ENCODE measurements around the gene IFI27L2.

IFI27L2 gene

DNA sequence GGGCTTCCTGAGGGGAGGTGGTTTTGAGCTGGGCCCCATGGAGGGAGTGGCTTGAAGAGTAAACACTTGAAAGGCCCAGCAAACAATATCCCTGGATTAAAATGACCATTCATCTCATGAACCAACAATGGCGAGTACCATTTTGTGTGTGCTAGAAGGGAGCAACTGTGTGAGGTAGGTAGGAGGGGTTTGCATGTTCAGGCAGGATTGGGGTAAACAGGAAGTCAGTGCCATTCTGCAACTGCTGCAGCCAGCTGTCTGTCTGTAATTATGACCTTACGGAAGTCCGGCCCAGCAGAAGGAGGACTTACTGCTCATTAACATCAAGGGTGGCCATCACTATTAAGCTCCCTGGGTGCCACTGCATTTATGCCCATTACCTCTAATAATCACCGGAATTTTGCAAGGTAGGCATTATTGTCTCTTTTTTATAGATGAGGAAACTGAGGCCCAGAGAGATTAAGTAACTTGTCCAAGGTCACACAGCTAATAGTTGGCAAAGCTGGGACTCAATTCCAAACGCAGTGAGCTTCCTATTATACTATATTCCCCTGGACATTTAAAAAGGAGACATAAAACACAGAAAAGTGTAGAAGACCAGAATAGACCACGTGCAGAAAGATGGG, 16.6 kb upstream of the IFI27L2 start:
- DNase-seq: no peak

DNA sequence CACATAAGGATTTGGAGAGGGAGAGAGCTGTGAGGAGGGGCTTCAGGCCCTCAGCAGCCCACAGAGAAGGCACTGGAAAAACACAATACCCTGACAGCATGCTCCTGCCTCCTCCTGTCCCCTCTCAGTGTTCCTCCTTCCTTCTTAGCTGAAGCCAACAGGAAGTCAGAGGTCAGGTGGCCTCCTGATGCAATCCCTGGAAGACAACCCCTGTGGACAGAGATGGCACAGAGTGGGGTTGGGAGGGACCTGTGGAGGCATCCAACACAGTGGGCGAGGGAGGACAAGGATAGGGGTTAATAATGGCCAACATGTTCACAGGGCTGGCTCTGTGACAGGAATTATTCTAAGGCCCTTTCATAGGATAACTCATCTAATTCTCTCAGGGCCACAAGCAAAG, 15.4 kb upstream of the IFI27L2 start:
- no peak for DNase-seq

DNA sequence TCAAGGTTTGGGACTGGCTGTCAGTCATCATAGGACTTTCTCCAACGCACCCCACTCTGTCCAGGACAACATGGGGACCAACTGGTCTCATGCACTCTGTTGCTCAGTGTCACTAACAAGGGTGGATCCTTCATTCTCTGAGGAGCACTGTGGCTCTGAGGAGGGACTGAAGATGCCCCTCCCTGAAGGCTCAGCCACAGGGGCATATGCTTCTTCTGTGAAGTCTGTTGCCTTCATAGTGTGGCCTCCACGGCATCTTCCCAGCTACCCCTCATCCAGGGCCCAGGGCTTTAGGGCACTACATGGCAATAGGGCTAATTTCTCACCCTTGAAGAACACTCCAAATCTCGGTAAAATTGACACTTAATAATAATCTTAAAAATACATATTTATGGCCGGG, 14.3 kb upstream of the IFI27L2 start:
- no peak for DNase-seq

DNA sequence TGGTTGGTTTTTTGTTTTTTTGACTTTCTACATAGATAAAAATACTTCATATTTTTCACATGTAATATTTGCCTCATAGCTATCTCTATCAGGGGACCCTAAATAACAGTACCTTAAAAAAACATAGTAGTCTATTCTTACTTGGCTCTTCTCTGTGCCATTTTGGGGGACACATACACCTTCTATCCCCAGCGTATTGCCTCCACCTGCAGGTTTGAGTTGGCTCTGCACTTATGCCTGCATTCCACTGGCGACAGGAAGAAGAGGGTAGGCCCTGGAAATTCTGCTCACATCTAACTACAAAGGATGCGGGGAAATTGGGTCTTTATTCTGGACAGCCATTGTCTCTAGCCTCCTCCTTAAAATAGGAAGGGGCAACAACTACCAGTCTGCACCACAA, 13.8 kb upstream of the IFI27L2 start:
- peak; percentile 30 for DNase-seq

DNA sequence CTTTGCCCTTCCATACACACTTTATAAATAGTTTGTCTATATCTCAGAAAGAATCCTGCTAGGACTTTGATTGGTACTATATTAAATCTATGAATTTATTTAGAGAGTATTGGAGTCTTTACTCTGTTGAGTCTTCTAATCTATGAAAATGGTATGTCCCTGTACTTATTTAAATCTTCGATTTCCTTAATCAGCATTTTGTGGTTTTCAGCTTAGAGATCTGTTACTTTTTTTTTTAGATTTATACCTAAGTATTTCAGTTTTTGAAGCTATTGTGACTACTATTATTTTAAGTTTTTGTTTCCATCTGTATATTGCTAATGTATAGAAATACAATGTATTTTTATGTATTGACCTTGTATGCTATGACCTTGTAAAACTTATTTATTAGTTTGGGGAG, 13.4 kb upstream of the IFI27L2 start:
- DNase-seq: no peak

DNA sequence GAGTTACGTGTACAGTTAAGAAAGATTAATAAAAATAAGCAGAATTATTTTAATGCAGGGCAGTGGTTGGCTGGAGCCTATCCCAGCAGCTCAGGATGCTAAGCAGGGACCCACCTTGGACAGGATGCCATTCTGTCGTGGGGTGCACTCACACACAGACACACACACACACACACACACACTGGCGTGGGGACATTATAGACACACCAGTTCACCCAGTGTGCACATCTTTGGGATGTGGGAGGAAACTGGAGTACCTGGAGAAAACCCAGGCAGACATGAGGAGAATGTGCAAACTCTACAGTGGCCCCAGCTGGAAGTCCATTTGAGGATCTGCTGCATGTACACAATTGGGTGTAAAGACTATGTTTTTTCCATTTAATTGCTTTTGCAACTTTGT, 12.8 kb upstream of the IFI27L2 start:
- no peak for DNase-seq

DNA sequence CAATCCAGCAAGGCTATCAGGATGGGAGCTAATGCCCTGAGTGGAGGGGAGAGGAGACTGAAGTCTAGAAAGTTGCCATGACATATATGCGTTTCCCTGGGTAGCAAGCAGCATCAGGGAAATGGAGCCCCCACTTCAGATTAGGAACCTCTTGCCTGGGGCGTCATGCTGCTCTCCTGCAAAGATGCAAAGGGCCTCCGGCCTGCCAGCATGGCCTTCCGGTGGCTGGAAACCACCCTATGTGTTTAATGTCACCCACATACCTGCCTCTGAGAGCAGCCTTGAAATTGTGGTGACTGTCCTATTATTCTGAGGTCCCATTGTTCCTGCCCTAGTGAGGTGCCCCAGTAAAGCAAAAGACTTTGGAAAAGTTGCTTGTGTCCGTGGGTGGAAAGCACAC, 10.0 kb upstream of the IFI27L2 start:
- no peak for DNase-seq

DNA sequence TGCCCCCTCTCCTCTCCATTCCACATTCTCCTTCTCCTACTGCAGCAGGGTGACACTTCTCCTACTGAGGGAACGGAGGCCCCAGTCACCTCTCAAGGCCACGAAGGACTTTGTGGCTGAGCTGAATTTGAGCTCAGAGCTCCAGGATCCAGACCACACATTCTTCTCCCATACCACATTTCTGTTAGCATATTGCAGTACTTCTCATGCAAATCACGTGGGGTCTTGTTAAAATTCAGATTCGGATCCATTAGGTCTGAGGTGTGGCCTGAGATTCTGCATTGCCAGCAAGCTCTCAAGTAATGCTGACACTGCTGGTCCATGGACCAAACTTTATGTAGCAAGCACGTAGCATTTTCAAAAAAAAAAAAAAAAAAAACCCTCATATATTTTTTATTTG, 9.6 kb upstream of the IFI27L2 start:
- no peak for DNase-seq

DNA sequence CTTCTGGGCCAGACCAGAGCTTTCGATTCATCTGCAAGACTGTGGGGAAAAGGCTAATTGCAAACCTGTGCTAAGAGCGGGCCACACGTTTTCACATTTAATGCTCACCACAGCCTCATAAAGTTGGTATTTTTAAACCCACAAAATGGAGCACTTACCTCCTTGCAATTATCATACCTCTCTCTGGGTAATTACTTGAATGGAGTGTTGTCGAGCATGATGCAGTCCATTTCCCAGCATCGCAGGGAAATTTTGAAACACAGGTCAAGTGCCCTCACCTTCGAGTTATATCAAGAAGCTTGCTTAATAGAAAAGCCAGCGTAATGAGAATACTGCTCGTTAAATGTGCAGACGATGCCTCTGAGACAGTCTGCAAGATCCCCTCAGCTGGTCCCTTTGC, 8.8 kb upstream of the IFI27L2 start:
- DNase-seq: no peak

DNA sequence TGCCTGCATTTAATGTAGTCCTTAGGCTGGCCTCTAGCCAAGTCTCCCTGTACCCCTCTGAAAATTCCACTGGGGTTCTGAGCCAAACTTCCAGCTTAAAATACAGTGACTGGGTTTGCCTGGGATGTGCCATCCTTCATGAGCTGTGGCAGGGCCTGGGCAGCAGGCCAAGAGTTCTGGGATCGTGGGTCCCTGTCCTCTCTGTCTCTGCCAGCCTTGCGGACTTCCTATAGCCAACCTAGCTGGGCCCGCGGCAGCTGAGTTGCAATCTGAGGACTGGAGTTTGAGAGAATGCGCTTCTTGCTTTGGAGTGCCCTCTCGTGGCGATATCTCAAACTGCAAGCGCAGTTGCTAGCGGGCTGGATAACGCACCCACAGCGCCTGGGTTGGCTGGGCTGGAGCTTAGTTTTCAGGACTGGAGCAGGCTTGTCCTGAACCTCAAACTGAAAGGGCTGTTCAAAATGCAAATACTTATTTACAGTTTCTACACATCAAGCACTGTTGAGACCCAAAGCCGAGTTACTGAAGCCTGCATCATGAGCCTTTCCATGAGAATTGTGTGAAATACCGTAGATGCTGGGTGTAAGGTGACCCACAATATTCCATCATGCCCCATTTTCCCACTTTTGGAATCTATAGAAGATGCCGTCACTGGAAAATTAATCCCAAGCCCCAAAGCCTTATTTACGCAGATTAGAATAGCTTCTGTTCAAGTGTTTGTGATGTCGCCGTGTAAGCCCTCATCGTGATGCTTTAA, 7.3 kb upstream of the IFI27L2 start:
- DNase-seq: peak; percentile 88

DNA sequence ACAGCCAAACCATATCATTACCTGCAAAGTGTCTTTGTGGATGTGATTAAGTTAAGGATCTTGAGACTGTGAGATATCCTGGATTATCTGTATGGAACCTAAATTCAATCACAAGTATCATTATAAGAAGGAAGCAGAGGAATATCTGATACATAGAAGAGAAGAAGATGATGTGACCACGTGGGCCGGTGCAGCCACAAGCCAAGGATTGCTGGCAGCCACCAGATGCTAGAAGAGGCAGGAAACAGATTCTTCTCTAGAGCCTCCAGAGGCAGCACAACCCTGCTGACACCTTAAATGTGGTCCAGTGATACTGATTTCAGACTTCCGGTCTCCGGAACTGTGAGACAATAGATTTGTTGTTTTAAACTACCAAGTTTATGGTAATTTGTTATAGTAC, 6.1 kb upstream of the IFI27L2 start:
- no peak for DNase-seq

DNA sequence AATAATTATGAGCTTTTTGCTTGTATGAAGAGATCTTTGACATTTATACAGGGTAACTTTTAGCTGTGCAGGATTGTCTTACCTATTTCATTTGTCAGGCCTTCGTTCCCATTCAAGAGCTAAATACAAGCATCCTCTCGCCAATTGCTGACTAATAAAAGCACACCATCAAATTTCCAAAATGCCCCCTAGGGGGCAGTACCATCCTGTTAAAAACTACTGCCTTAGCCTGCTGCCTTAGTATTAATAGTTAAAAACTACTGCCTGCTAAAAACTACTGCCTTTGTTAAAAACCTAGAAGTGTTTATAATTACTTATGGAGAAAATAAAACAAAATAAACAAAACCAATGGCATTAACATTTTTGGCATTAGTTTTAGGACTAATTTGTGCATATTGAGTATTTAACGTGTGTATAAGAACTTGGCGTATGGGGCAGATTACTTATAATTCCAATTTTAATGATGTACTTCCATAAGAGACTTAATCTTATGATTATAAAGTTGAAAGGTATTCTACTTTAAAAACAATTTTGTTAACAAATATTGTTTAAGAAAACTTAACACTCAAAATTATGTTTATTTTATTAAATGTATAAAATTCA, 3.0 kb upstream of the IFI27L2 start:
- peak; percentile 85 for DNase-seq

DNA sequence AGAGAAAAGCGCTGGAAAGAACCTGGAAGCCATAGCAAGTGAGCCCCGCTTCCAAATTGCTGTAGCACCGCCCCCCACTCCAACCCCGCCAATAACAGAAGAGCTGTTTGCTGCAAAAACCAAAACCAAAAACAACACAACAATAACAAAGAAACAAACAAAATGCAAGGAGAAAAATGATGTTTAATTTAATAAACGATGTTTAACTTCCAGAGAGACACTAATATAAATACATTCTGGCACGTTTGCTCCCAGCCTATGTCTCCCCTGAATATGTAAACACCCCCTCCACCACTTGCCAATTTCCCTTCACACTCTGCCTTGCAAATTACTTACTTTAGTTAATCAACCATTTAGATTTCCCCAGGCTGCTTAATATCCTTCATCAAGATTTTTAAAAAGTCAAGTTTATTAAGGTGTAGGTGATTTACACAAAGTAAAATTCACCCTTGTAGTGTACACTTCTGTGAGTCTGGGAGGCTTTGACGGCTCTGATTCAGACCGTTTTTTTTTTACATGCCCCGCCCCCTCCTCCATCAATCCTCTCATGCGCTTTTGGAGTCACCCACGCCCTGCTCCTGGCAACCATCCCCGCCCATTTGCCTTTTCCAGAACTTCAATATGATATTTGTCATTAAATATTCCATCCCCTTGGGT, 482 bp upstream of the IFI27L2 start:
- DNase-seq: peak; percentile 27

DNA sequence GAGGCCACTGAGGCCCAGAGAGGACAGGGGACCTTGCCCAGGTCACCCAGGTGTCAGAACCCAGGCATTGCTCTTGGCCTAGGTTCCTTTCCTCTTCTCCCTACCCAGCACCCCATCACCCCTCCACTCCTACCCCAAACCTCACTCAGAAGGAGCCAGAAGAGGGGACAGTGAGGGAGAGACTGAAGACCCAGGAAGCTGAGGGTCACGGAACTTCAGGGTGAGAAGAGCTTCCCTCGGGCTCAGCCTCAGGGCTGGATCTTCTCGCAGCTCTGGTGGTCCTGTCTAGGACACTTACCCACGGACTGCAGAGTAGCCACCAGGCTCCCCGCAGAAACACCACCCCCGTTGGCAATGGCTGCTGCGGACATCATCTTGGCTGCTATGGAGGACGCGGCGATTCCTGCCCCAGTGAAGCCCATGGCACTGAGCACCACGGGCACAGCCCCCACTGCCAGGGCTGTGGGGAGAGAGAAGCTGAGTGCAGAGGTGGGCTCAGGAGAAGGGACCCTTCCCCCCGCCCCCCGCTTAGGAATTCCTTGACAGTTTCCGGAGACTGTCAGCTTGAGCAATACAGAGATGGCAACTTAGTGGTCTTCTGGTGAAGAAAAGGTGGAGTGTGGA, 1.1 kb downstream of the IFI27L2 start:
- no peak for DNase-seq

DNA sequence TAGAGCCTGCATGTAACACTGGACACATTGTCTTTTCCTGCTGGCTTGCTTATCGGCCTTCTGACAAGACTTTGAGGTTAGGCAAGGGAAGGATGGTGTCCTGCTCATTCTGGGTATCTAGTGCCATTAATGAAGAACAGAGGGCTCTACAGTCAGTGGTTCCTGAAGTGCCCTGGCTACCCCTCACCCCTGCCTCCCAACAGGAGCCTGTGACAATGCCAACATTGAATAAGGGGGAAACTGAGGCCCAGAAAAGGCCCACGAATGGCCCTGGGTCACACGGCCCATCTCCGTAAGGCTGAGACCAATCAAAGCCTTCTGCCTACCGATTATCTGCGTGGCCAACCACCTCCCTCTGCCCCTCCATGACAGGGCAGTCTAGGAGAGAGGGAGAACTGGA, 2.1 kb downstream of the IFI27L2 start:
- no peak for DNase-seq

DNA sequence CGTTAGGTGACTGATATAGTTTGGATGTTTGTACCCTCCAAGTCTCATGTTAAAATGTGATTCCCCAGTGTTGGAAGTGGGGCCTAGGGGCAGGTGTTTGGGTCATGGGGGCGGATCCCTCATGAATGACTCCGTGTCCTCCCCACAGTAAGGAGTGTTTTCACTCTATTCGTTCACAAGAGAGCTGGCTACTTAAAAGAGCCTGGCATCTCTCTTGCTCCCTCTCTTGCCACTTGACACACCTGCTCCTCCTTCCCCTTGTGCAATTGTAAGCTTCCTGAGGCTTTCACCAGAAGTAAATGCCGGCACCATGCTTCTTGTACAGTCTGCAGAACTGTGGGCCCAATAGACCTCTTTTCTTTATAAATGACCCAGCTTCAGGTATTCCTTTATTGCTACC, 2.6 kb downstream of the IFI27L2 start:
- DNase-seq: no peak

DNA sequence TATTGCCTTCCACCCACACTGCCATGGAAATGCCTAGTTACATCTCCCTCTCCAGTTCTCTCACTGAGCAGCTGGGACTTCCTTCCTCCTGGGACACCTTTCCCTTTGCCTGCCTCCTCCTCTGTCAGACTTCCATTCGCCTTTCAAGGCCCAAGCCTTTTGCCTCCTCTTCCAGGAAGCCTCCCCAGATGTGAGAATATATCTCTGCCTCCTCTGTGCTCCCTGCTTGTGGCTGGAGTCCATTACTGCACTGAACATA, 3.1 kb downstream of the IFI27L2 start:
- no peak for DNase-seq

DNA sequence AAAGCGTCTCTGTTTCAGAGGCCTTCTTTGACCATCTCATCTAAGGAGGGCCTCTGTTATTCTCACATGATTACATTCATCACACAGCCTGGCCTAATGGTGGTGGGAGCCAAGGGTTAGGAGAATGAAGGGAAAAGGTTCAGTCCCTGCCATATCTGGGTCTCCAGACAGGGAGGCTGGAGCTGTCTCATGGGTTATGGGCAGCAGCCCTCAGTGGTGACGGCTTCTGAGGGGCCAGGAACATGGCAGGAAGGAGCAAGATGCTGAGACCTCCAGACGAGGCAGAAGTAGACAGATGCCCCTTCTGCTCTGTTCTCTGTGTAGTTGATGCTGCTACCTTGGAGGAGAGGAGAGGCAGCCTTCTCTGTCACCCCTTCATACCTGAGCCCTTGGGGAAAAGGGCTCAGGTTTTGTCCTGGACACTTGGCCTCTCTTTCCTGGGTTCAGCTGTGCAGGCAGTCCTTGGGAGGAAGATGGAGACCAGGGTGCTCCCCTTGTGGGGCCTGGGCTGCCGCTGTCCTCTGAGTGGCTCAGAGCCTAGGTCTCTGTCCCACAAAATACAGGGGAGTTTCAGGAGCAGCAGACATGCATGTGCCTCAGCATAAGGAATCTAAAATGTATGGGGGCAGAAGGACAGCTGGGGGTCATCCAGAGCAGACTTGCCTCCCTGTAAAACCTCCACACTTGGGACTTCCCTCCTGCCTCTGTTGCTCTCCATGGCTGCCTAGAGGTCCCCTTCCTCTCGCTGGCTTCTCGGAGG, 3.6 kb downstream of the IFI27L2 start:
- no peak for DNase-seq

DNA sequence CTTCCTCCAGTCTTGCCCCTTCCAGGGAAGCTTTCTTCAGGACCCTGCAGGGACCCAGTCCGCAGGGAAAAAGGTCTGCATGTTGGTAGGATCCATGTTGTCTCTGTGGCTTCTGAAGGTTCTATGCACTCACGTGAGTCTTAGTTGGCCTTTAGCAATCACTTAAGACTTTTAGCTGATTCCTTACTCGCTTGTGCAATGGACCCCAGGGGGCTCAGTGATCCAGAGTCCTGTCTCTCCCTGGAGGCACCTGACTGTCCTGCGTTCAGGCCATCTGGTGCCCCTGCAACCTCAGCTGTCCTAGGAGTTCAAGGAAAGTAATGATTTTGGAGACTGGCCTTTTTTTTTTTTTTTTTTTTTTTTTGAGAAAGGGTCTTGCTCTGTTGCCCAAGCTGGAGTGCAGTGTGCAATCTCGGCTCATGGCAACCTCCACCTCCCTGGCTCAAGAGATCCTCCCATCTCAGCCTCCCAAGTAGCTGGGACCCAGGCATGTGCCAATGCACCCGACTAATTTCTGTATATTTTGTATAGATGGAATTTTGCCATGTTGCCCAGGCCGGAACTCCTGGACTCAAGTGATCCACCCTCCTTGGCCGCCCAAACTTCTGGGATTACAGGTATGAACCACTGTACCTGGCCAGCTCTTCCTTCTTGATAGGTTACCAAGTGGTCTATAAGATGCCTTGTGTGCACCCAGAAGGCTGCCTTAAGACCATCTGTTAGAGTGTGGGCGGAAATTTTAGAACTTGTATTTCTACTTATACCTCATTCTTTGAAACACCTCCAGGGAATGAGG, 4.6 kb downstream of the IFI27L2 start:
- no peak for DNase-seq

DNA sequence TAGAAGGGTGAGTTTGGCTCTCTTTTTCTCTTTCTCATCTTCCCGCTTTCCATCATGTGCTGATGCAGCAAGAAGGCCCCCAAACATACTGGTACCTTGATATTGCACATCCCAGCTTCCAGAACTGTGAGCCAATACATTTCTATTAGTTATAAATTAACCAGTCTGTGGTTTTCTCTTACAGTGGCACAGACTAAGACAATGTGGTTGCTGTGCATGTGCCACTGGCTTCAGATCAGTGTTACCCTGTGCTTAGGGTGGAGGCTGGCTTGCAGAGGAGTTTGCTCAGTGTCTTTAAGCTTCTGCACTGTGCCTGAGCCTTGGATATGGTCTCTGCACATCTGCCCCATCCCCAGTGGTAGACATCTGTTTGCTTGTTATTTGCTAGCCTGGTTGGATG, 5.5 kb downstream of the IFI27L2 start:
- no peak for DNase-seq

DNA sequence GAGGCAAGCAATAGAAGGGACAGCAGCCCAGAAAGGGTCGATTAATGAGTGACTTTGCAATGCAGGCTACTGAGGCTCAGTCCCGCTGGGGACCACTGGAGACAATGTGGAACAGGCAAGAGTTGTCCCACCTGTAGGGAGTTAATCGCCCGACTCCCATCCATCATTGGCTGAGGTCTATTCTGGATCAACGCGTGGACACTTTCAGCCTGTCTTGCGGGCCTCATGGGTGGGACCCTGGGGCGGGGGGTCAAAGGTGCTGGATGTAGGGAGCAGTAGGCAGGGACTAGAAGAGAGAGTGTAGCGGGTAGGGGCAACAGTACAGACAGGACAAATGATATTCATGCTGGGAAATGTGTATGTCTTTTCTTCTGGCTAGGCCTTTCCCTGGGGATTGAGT, 6.1 kb downstream of the IFI27L2 start:
- DNase-seq: no peak

DNA sequence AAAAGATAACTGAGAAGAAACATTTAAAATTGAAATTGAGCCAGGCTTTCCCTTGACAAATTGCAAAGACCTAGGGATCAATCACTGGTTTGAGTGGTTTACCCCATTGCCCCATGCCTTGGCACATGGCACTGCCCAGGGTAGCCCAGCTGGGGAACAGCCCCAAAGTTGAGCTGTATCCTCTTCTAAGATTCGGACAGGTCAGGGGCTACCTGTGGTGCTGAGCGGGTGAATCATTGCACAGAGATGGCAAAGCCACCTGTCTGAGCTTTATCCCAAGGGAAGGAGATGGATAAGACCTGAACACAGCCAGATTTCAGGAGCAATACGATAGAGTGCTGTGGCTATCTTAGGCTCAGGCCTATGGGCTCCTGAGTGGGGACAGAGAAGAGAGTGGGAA, 7.0 kb downstream of the IFI27L2 start:
- no peak for DNase-seq
